HepG2 (cell line): ENCODE measurements around the gene FAP. TPM values are rescaled to one million over a fixed set of nuclear protein-coding genes. Genes with fewer than 3 reads are reported as not detected.

Experiments used
- ATAC-seq: fragments of 200-7000 bp; cut with Tn5 transposase; 3 replicates; pipeline ENCODE4 v1.9.1; 2020; ENCODE audit warnings: mild to moderate bottlenecking, moderate library complexity
- BruUV-seq: library from RNA; stranded (reverse); fragments of 400-500 nt; replicated peaks from 2 replicates; lab custom pipeline; 2021; lab: Mats Ljungman, UMichigan
- CTCF ChIA-PET: fragments of 300-600 bp; formaldehyde crosslinking; extraction: SDS; loops from one replicate; lab custom pipeline; 2021; ENCODE audit warnings: low total read pairs, inconsistent platforms, low intra/inter-chr PET ratio; lab: Yijun Ruan, JAX
- POLR2A ChIA-PET: fragments of 350-600 bp; sonication (Branson Sonifier 250); formaldehyde crosslinking; loops from one replicate; lab custom pipeline; 2020; ENCODE audit warnings: antibody characterized with exemption, inconsistent platforms; lab: Yijun Ruan, JAX
- DNase-seq: peaks from one replicate; pipeline ENCODE4 v3.0.0-alpha.2; 2015; ENCODE audit warnings: low spot score
- FAIRE-seq: peaks from 3 replicates; lab custom pipeline; 2011; peaks lifted over from hg19 to GRCh38; lab: Jason Lieb, UNC
- H2AFZ ChIP-seq: one replicate; pipeline ENCODE4 v1.6.1; 2011; ENCODE audit warnings: low read length, inconsistent platforms
- H3K27ac ChIP-seq: fragments of 300-600 bp; 3 replicates; pipeline ENCODE4 v1.8.0; 2011; ENCODE audit warnings: mixed run types, mild to moderate bottlenecking, mixed read lengths, low read length, inconsistent platforms; ENCODE audit not compliant: insufficient read depth; ENCODE audit errors: extremely low read length
- H3K27me3 ChIP-seq, 2 experiments: fragments of 200-600 bp in 1 of 2; 2 replicates in 1 of 2; 3 replicates in 1 of 2; pipeline versions ENCODE4 v1.6.0 to v1.8.0; 2011; ENCODE audit warnings: low read length in 2 of 2, mild to moderate bottlenecking in 2 of 2, moderate library complexity in 2 of 2, inconsistent platforms in 1 of 2; ENCODE audit not compliant: insufficient read depth in 2 of 2, control insufficient read depth in 1 of 2
- H3K36me3 ChIP-seq, 2 experiments: fragments of 200-600 bp in 1 of 2; replicated peaks in 1 of 2; 2 replicates in 1 of 2; 3 replicates in 1 of 2; pipeline versions ENCODE4 v1.5.1 to v1.8.0; 2011; ENCODE audit warnings: low read length in 2 of 2, inconsistent platforms in 1 of 2; ENCODE audit not compliant: insufficient read depth in 2 of 2, control insufficient read depth in 1 of 2
- H3K4me1 ChIP-seq: 2 replicates; pipeline ENCODE4 v1.5.1; 2012; ENCODE audit warnings: low read length, inconsistent platforms; ENCODE audit not compliant: insufficient read depth
- H3K4me2 ChIP-seq: 2 replicates; pipeline ENCODE4 v1.6.0; 2011; ENCODE audit warnings: low read depth, low read length, inconsistent platforms
- H3K4me3 ChIP-seq, 3 experiments: fragments of 200-600 bp in 1 of 3; sonication (generic), shearing (Covaris generic) in 1 of 3; replicated peaks in 1 of 3; 2 replicates each; pipeline ENCODE4 v1.5.1; 2011 to 2016; ENCODE audit warnings: low read length in 3 of 3, inconsistent platforms in 2 of 3, low read depth in 2 of 3, mild to moderate bottlenecking in 2 of 3, control low read depth in 1 of 3, mixed read lengths in 1 of 3; ENCODE audit not compliant: insufficient read depth in 1 of 3
- H3K79me2 ChIP-seq: one replicate; pipeline ENCODE4 v1.6.1; 2011; ENCODE audit warnings: low read length, inconsistent platforms; ENCODE audit not compliant: insufficient read depth
- H3K9ac ChIP-seq: 2 replicates; pipeline ENCODE4 v1.6.0; 2011; ENCODE audit warnings: mild to moderate bottlenecking, low read depth, low read length, inconsistent platforms; ENCODE audit not compliant: insufficient read depth
- H3K9me3 ChIP-seq: 2 replicates; pipeline ENCODE4 v1.5.1; 2012; ENCODE audit warnings: mild to moderate bottlenecking, low read length
- H4K20me1 ChIP-seq: 2 replicates; pipeline ENCODE4 v1.6.0; 2011; ENCODE audit warnings: inconsistent platforms, mild to moderate bottlenecking, low read length, moderate library complexity; ENCODE audit not compliant: insufficient read depth
- HNRNPUL1 ChIP-seq: fragments of 200-400 bp; formaldehyde crosslinking; IDR thresholded peaks from 2 replicates; pipeline ENCODE4 v1.6.1; 2017; ENCODE audit warnings: low read depth, mild to moderate bottlenecking, low read length, moderate library complexity
- RXRB ChIP-seq: IDR thresholded peaks from 2 replicates; pipeline ENCODE4 v1.6.1; 2016; ENCODE audit warnings: borderline replicate concordance, missing genetic modification reagents, missing compliant biosample characterization
- ZNF17 ChIP-seq: sonication (generic); formaldehyde crosslinking; IDR thresholded peaks from 2 replicates; pipeline ENCODE4 v1.5.0; 2020; ENCODE audit warnings: mild to moderate bottlenecking, missing genetic modification reagents
- ZNF207 ChIP-seq: fragments of 450-650 bp; IDR thresholded peaks from 2 replicates; pipeline ENCODE4 v1.6.1; 2016; ENCODE audit warnings: antibody characterized with exemption, borderline replicate concordance
- ZNF431 ChIP-seq: sonication (generic); formaldehyde crosslinking; IDR thresholded peaks from 2 replicates; pipeline ENCODE4 v1.9.0; 2022; ENCODE audit warnings: missing genetic modification reagents, low read depth, mild to moderate bottlenecking, borderline replicate concordance
- WGBS: methylation state at CpG from one replicate; pipeline ENCODE4 v1.1.6; 2017; ENCODE audit warnings: low lambda C conversion rate; 5-methylcytosine and 5-hydroxymethylcytosine counted together
- in situ Hi-C: cut with HindIII; loops from 2 replicates; pipeline ENCODE4 v1.10.0; 2017; ENCODE audit warnings: low pct_unique_long_range_greater_than_20kb; ENCODE audit not compliant: extremely low pct_ligation_motif_present
- intact Hi-C: fragments of 100-400 bp; cut with micrococcal nuclease; formaldehyde crosslinking; loops from one replicate; pipeline ENCODE4 v1.10.0; 2022; ENCODE audit not compliant: unreplicated experiment
- polyA plus RNA-seq, 8 experiments: library from polyadenylated mRNA; depleted of rRNA in 3 of 8; stranded (reverse) in 7 of 8; unstranded in 1 of 8; fragments of >200 nt; fragmentation: Illumina TruSeq in 4 of 8; extraction: Trizol in 4 of 8; gene quantifications; 2 replicates each; pipeline versions ENCODE4 v1.2.1 to v1.2.3, GENCODE V29; 2011 to 2016; ENCODE audit warnings: low read depth in 4 of 8, missing spikeins in 1 of 8, mixed read lengths in 1 of 8; ENCODE audit not compliant: insufficient read depth in 1 of 8
- total RNA-seq, 5 experiments: library from RNA; depleted of rRNA; stranded (reverse); fragments of >200 nt; fragmentation: Illumina TruSeq; extraction: Trizol; gene quantifications; 2 replicates each; pipeline ENCODE4 v1.2.3, GENCODE V29; 2016; ENCODE audit warnings: low read depth in 1 of 5
- TF ChIP-seq, protein P1 (sequence below): sonication (generic); formaldehyde crosslinking; IDR thresholded peaks from 2 replicates; pipeline ENCODE4 v1.4.0; 2020; ENCODE audit warnings: missing genetic modification reagents, borderline replicate concordance
- TF ChIP-seq, protein P2 (sequence below): sonication (generic); formaldehyde crosslinking; IDR thresholded peaks from 2 replicates; pipeline ENCODE4 v1.5.0; 2020; ENCODE audit warnings: missing genetic modification reagents

The FAP gene
- total and polyA plus RNA-seq, 2 of the 13 experiments (the other 11 are each of a cell fraction or from before 2014, with no cell fraction given), result not detected

DNA sequence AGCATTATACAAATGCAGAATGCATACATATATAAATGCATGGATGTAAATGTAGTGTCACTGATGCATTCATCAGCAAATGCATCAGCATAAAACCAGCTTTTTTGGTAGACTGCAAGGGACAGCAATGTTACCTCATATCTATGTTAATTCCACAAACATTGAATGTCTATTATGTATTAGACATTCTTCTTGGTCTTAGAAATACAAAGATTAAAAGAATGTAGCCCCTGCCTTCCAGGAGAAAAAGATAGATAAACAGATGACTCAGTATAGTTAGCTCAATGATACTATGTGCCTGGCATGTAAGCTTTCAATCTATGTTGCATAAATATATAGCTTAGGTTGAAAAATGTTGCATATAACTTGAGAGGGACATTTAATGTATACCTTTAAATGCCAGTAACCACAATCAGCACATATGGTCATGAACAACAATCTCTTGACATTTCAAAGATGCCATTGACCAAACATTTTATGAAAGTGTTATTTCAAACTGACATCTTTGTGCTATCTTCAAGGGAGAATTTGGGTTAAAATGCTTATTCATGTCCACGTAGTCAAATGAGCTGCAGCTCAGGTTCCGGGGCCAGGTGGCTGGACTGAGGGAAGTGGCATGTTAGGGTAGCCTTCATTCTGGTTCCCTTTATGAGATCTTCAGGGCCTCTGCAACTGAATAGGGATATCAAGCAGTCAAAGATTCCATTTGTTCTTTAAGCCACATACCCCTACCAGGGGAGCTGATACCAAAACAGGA, 46.0 kb downstream of the FAP start (continued):
- TF ChIP-seq, protein P1, sequence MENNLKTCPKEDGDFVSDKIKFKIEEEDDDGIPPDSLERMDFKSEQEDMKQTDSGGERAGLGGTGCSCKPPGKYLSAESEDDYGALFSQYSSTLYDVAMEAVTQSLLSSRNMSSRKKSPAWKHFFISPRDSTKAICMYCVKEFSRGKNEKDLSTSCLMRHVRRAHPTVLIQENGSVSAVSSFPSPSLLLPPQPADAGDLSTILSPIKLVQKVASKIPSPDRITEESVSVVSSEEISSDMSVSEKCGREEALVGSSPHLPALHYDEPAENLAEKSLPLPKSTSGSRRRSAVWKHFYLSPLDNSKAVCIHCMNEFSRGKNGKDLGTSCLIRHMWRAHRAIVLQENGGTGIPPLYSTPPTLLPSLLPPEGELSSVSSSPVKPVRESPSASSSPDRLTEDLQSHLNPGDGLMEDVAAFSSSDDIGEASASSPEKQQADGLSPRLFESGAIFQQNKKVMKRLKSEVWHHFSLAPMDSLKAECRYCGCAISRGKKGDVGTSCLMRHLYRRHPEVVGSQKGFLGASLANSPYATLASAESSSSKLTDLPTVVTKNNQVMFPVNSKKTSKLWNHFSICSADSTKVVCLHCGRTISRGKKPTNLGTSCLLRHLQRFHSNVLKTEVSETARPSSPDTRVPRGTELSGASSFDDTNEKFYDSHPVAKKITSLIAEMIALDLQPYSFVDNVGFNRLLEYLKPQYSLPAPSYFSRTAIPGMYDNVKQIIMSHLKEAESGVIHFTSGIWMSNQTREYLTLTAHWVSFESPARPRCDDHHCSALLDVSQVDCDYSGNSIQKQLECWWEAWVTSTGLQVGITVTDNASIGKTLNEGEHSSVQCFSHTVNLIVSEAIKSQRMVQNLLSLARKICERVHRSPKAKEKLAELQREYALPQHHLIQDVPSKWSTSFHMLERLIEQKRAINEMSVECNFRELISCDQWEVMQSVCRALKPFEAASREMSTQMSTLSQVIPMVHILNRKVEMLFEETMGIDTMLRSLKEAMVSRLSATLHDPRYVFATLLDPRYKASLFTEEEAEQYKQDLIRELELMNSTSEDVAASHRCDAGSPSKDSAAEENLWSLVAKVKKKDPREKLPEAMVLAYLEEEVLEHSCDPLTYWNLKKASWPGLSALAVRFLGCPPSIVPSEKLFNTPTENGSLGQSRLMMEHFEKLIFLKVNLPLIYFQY, result no peak
- TF ChIP-seq, protein P2, sequence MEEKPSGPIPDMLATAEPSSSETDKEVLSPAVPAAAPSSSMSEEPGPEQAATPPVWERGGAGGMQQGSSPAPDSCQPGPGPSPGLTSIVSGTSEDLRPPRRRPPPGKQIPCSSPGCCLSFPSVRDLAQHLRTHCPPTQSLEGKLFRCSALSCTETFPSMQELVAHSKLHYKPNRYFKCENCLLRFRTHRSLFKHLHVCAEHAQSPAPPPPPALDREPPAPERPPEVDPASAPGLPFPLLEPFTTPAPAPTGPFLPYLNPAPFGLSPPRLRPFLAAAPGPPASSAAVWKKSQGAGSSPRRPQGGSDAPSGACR (CRISPR knock-in tag), result no peak
- TF ChIP-seq ZNF431, result no peak
- no peak for TF ChIP-seq ZNF207
- TF ChIP-seq HNRNPUL1, result no peak

DNA sequence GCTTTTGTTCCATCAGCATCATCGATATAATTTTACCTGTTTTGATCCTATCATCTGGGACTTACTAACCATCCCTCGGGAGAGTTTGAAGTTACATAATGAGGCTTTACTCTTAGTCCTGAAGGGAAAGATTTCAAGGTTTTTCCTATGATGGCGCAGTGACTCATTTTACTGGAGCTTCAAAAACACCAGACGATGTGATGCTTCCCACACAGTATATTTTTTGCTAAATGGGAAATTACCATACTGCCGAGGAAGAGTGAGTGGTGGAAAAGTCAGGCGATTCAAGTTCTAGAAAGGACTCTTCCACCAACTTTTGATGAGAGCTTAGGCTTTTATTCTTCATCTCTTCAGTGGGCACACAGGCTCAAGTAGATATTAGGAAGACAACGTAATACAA, 46.6 kb downstream of the FAP start:
- DNase-seq, result no peak
- no peak for FAIRE-seq
- Histone ChIP-seq H3K27me3 (0 out of 5 replicates have a peak, but pooled peaks cover 0 to 4% of the 10 kb centered on the region in 2 experiments), H3K27ac (no peak overlapping the region), H3K79me2 (no peaks in the 10 kb centered on the region), H4K20me1 (no peaks in the 10 kb centered on the region), H2AFZ (no peak overlapping the region), H3K9me3 (no peaks in the 10 kb centered on the region), H3K4me1 (no peaks in the 10 kb centered on the region), H3K4me3 (no peak overlapping the region), H3K4me2 (no peak overlapping the region), H3K36me3 (no peaks in the 10 kb centered on the region), H3K9ac (no peak overlapping the region)
- TF ChIP-seq ZNF17 (CRISPR knock-in tag) (no peak), RXRB (CRISPR knock-in tag) (no peak)
- ChIA-PET POLR2A (no interaction called here), CTCF (no interaction called here)
- WGBS, result 1% methylated on average over 7 of the region's 7 CpGs
- no TSS peak for BruUV-seq
- in situ Hi-C loops, result no loop called here
- intact Hi-C loops, result no loop called here
- no peak for ATAC-seq
